Stimulated activated CD8-positive, alpha-beta memory T cell treated with anti-CD3 and anti-CD28 coated beads, Interleukin-12 subunit alpha, Interleukin-12 subunit beta, amount 100 ng/mL, for 1 hour (primary cell): ENCODE data around the gene CORO6.

Experiments used
- DNase-seq: peaks from one replicate; pipeline ENCODE4 v3.0.0-alpha.2; 2020; ENCODE audit warnings: low read depth

Gene CORO6

GRCh38 chr17:29590411-29591145 lies 32.1 kb downstream of the CORO6 start:
- DNase-seq: no peak

- peak; percentile 64 for DNase-seq
Measured at GRCh38 chr17:29589524-29590410, 32.9 kb downstream of the CORO6 start, which contains the start of gene GIT1. Gene GIT1 (minus strand): TSS chr17:29589648. CDS start chr17:29589378, 270 bp downstream.

DNA sequence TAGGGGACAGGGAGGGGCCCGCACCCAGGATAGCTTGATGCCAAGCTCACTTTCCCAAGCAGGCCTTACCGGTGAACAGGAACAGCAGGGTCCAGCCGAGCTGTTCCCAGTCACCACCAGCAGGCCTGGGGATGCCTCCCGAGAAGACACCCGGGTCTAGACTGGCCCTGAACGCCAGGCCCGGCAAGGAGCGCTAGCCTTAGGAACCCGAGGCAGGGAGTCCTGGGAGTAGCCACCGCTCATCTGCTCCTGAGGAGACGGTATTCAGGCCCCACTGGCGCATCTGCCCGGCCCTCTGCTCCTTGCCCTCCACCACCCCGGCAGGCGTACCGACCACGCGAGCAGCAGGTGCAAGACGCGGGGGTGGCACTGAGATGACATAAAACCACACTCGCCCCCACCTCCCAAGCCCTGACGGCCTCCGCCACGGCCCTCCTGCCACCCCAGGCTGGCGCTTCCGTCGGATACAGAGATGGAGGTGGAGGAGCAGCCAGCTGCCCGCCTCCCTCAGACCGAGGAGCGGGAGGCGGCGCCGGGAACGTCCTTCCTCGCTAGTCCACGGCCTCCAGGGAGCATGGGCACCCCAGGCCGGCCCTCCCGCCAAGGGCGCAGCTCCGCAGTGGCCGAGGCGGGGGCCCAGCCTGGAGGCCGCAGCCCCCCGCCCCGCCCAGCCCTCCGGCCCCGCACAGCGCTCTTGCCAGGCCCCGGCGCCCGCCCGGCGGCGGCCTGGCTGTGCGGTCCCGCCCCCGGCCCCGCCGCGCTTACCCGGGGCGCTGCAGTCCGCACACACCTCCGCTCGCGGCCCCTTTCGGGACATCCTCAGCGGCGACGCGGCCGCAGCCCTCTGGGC lies 33.9 kb downstream of the CORO6 start:
- peak; percentile 15 for DNase-seq

DNA sequence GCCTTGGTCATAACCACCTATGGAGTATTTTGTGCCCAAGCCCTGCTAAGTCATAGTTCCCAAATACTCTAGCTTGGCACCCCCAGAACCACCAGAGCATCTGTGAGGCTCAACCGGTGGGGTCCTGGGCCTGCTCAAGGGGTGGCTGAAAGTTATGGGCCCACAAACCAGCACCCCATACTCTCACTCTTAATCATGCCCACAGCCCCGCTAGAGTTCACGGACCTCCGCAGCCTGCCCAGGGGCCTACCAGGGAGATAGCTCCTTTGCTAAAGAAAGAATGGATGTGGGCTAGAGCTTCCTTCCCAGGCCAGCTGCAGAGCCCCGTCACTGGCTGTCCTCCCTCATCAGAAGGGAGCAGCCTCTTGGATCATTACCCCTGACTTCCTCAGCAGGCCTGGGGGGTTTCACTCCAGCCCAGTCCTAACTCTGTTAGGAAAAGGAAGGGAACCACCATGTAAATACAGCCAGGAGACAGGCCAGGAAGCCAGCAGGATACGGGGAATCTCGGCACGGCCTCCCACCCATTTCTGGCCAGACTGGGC lies 34.6 kb downstream of the CORO6 start:
- no peak for DNase-seq

- no peak for DNase-seq
Measured at GRCh38 chr17:29587591-29587990, 35.1 kb downstream of the CORO6 start.

- DNase-seq: no peak
Measured at GRCh38 chr17:29586676-29587469, 35.8 kb downstream of the CORO6 start.

DNA sequence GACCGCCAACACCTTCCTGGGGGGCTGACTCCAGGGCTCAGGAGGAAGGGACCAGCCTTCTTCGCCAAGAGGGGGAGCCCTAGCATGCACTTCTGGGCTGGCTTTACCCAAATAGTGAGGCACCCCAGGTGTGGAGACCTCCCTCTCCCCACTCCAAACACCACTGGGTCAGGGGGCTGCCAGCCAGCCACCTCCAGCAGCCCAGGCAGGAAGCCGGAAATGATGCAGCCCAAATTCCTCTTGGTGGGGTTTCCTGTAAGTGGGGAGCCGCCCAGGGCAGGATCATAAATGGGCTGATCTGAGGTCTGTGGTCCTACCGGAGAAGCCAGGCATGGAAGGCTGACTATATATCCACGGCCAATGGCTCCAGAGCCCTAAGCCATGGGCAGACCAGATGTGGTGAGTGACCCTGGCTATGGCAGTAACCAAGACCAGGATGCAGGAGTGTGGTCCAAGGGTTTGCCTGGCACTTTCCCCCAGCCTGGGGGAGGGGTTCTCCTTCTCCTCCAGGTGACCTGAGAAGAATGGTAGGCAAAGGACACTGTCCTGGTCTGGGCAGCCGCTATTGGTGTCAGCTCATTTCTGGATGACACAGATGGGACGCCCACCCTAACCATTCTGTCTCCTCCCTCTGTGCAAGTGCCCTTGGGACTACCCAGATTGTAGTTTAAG lies 37.5 kb downstream of the CORO6 start:
- DNase-seq: no peak

DNA sequence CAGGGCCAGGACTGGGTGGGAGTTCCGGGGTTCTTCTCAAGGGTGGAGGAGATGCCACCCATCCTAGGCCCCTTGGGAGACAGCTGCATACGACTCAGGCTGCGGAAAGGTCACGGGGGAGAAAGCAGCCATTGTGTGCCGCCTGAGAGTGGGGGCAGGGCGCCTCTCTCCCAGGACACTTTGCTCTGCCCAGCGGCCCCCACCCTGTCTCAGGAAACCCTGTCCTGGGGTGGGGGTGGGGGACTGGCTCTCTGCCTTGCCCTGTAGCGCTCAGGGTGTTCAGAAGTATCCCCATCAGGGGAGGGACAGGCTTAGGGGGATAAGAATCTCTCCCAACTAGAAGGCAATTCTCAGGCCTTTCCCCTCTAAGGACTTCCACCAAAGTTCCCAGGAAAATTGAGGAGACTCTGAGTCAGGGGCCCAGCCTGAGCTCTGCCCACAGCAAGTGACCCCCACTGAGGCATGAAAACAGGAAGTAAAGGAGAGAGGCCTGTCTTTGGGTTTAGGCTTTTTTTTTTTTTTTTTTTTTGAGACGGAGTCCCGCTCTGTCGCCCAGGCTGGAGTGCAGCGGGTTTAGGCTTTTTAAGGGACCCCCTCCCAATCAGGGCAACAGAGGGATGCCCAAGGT lies 38.1 kb downstream of the CORO6 start:
- no peak for DNase-seq

- no peak for DNase-seq
Measured at GRCh38 chr17:29583324-29584248, 39.1 kb downstream of the CORO6 start.

GRCh38 chr17:29582772-29583171 lies 39.9 kb downstream of the CORO6 start:
- DNase-seq: no peak

DNA sequence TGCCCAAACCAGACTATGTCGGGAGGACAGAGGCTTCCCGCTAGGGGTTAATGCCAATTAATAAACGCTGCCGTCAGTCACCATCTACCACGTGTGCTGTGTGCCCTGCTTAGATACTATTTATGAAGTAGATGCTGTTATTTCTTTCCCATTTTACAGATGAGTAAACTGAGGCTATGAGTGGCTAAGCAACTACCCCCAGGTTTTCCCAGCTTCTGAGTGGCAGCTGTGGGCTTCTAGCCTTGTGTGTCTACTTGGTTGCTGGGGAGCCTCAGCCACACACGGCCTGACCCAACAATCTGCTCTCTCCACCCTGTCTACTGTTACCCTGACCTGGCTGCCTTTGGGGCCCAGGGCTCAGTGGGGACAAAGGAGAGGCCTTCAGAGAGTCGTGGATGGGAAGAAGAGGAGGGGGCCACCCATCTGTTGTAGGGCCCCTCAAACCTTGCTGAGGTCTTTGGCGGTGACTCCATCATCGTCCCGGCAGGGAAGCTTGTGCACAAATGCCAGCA lies 40.4 kb downstream of the CORO6 start:
- no peak for DNase-seq

GRCh38 chr17:29581583-29582253 lies 41.0 kb downstream of the CORO6 start:
- no peak for DNase-seq

GRCh38 chr17:29579866-29580771 lies 42.6 kb downstream of the CORO6 start:
- peak; percentile 81 for DNase-seq

DNA sequence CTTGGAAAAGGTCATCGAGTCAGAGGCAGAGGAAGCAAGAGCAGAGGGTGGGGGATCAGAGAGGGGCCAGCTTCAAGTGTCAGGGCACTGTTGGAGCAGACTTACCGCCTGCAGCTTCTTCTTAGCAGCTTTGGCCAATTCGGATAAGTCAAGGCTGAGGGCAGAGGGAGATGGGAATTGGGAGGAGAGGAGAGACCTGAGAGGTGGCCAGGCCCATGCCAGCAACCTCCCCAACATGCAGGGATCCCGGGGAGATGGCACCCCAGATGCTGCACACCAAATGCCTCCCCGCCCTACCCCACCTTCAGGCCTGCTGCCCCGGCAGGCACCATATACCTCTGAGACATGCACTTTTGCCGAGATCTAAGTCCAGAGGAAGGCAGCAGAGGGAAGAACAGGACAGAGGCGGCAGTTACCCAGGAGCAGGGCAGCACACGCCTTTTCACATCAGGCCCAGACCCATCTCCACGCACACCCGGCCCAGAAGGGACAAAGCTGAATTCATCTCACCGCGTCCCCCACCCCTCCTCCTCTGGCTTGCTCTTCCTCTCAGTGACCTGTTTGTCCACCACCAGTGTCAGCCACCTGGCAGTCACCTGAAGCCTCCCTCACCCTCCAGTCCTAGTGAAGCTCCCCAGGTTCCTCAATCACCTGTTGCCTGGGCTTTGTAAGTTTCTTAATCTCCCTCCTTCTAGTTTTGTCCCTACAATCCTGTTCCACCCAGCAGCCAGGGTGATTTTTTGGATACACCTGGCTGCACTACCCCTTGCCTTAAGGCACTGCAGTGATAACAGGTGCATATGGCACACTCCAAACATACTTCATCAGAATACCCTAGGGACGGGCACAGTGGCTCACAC lies 43.9 kb downstream of the CORO6 start:
- DNase-seq: no peak

- DNase-seq: no peak
Measured at GRCh38 chr17:29577385-29578211, 45.1 kb downstream of the CORO6 start.
